ENCODE measurements around the gene CEACAM7.

GRCh38 chr19:41688098-41688497 lies at the start of gene CEACAM7:
- TF ChIP-seq CTCF (IDR thresholded peaks at IDR 0.05) = no peak
- no peak for TF ChIP-seq EZH2 (IDR thresholded peaks at IDR 0.05; ENCODE audit: borderline replicate concordance, insufficient read depth, low read depth, low read length, poor library complexity, severe bottlenecking)

Measured in B cell (primary cell).